ENCODE measurements around the gene PRRC2B. TPM values are rescaled to one million over a fixed set of nuclear protein-coding genes. Genes with fewer than 3 reads are reported as not detected.
"Not testable (repeated sequence)": the region's sequence is repeated elsewhere in the genome, so short reads cannot be mapped to it uniquely, and the experiment has no call there.

PRRC2B gene
- total RNA-seq, 1 donor = 69.7 TPM

GRCh38 chr9:131468031-131468430, 74.1 kb downstream of the PRRC2B start:
- DNase-seq (ENCODE audit: low read depth) = no peak
- no peak overlapping the region for H3K4me3 ChIP-seq (ENCODE audit: low read depth, low read length)
- TF ChIP-seq, protein P1, sequence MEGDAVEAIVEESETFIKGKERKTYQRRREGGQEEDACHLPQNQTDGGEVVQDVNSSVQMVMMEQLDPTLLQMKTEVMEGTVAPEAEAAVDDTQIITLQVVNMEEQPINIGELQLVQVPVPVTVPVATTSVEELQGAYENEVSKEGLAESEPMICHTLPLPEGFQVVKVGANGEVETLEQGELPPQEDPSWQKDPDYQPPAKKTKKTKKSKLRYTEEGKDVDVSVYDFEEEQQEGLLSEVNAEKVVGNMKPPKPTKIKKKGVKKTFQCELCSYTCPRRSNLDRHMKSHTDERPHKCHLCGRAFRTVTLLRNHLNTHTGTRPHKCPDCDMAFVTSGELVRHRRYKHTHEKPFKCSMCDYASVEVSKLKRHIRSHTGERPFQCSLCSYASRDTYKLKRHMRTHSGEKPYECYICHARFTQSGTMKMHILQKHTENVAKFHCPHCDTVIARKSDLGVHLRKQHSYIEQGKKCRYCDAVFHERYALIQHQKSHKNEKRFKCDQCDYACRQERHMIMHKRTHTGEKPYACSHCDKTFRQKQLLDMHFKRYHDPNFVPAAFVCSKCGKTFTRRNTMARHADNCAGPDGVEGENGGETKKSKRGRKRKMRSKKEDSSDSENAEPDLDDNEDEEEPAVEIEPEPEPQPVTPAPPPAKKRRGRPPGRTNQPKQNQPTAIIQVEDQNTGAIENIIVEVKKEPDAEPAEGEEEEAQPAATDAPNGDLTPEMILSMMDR (IDR thresholded peaks at IDR 0.05; ENCODE audit: insufficient read depth, low read length) = no peak

DNA sequence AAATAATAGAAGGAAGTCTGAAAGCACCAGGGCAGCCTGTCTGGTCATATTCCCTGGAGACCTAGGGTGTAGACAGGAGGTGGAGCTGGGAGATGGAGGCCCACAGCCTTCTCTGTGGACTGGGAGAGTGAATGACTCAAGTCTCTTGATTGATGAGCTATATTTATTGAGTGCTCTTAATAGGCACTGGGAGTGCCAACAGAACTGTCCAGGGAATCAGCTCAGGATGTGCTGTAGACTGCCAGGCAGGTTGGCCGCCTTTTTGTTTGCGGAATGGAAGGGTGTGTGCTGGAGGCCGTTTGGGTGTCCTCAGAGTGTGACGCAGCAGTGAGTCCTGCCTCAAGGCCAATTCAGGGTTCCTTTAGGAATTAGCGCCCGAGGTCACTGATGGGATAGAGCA, 75.5 kb downstream of the PRRC2B start:
- H3K4me3 ChIP-seq (ENCODE audit: low read depth, low read length) = no peak overlapping the region
- TF ChIP-seq, protein P1 (IDR thresholded peaks at IDR 0.05; ENCODE audit: insufficient read depth, low read length) = no peak
- DNase-seq (ENCODE audit: low read depth) = no peak

GRCh38 chr9:131469951-131470350, 76.1 kb downstream of the PRRC2B start:
- H3K4me3 ChIP-seq (ENCODE audit: low read depth, low read length) = no peak overlapping the region
- DNase-seq (ENCODE audit: low read depth) = no peak
- TF ChIP-seq, protein P1 (IDR thresholded peaks at IDR 0.05; ENCODE audit: insufficient read depth, low read length) = no peak

DNA sequence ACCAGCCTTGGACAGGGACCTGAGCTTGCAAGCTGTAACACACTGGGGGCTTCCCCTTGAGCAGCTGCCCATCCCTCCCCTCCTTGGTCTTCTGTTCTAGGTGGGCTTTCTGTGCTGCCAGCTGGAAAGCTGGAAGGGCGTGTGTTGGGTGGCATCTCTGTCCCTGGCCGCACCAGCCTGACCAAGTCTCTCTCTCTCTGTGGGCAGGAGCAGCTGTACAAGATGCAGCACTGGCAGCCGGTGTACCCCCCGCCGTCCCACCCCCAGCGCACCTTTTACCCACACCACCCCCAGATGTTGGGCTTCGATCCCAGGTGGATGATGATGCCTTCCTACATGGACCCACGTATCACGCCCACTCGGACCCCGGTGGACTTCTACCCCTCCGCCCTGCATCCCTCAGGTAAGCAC, 76.7 kb downstream of the PRRC2B start:
- TF ChIP-seq, protein P1 (IDR thresholded peaks at IDR 0.05; ENCODE audit: insufficient read depth, low read length) = no peak
- no peak for DNase-seq (ENCODE audit: low read depth)

DNA sequence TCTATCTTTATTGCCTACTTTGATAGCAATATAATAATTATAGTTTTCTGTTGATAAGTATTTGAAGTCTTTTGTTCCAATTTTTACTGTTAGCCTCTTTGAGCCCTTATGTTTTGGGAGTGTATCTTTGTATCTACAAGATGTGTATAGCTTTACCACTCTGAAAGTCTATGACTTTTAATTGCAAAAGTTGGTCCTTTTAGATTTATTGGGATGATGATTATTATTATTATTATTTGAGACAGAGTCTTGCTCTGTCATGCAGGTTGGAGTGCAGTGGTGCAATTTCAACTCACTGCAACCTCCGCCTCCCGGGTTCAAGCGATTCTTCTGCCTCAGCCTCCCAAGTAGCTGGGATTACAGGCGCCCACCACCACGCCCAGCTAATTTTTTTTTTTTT, 78.2 kb downstream of the PRRC2B start:
- DNase-seq (ENCODE audit: low read depth); H3K4me3 ChIP-seq (ENCODE audit: low read depth, low read length): not testable (repeated sequence)

More for the DNA sequence above, 76.7 kb downstream of the PRRC2B start:
- H3K4me3 ChIP-seq (ENCODE audit: low read depth, low read length) = no peak overlapping the region

GRCh38 chr9:131473198-131473885, 79.5 kb downstream of the PRRC2B start:
- TF ChIP-seq, protein P1 (IDR thresholded peaks at IDR 0.05; ENCODE audit: insufficient read depth, low read length) = no peak
- H3K4me3 ChIP-seq (ENCODE audit: low read depth, low read length) = no peak overlapping the region
- DNase-seq (ENCODE audit: low read depth) = no peak

DNA sequence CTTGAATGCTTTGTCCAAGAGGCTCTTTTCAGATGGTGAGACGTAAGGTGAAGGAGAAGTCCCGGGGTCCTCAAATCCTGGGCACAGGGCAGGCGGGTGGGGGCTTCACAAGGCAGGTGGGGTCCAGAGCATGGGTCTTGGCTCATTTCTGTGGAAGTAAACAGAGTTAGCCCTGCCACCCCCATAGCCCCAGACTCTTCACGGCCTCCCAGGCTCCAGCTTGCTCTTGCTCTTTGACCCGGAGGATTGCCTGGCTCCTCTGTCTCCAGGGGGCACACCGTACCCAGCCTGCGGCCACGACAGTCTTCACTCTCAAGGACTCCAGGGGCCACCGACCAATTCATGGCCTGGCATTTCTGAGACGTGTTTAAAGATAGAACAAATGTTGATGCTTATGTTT, 80.0 kb downstream of the PRRC2B start:
- no peak for DNase-seq (ENCODE audit: low read depth)
- H3K4me3 ChIP-seq (ENCODE audit: low read depth, low read length) = no peak overlapping the region
- TF ChIP-seq, protein P1 (IDR thresholded peaks at IDR 0.05; ENCODE audit: insufficient read depth, low read length) = no peak
